Peyer's patch (tissue), 4 donors: ENCODE measurements around the gene ZFP64. TPM values are rescaled to one million over a fixed set of nuclear protein-coding genes. Genes with fewer than 3 reads are reported as not detected.

Experiments used
- DNase-seq, 3 donors: peaks; one replicate each; pipeline ENCODE4 v3.0.0-alpha.2; 2017 to 2019
- H3K27ac ChIP-seq, 4 donors: fragments of 200-600 bp; sonication (generic); one replicate each; pipeline ENCODE4 v1.5.1; 2016 to 2019
- H3K27me3 ChIP-seq, 2 donors: fragments of 200-600 bp; sonication (generic); one replicate each; pipeline ENCODE4 v1.5.1; 2019
- H3K36me3 ChIP-seq, 3 donors: fragments of 200-600 bp; sonication (generic); one replicate each; pipeline ENCODE4 v1.5.1; 2016 to 2019
- H3K4me1 ChIP-seq, 4 donors: fragments of 200-600 bp; sonication (generic); one replicate each; pipeline ENCODE4 v1.5.1; 2016 to 2019
- H3K4me3 ChIP-seq, 4 donors: fragments of 200-600 bp; sonication (generic); 1 replicate in 3 of 4; 2 replicates in 1 of 4; pipeline ENCODE4 v1.5.1; 2016 to 2019; ENCODE audit warnings: mild to moderate bottlenecking in 1 of 4
- H3K9me3 ChIP-seq, 4 donors: fragments of 200-600 bp; sonication (generic); one replicate each; pipeline ENCODE4 v1.5.1; 2016 to 2019; ENCODE audit warnings: mild to moderate bottlenecking in 1 of 4
- POLR2A ChIP-seq, 2 donors: fragments of 450-650 bp; IDR thresholded peaks; one replicate each; pipeline ENCODE4 v1.5.1; 2017; ENCODE audit warnings: antibody characterized with exemption in 2 of 2, mild to moderate bottlenecking in 2 of 2, moderate library complexity in 2 of 2
- total RNA-seq, 4 donors: library from RNA; depleted of rRNA; stranded (reverse); fragments of >200 nt; gene quantifications; one replicate each; pipeline ENCODE4 v1.1.0, GENCODE V29; 2016
- TF ChIP-seq, protein P1 (sequence below), 6 experiments: fragments of 450-650 bp in 4 of 6; fragments of 200-600 bp in 2 of 6; sonication (generic) in 1 of 6; IDR thresholded peaks; one replicate each; pipeline ENCODE4 v1.5.1; 2017 to 2019; ENCODE audit warnings: antibody characterized with exemption in 6 of 6, mild to moderate bottlenecking in 3 of 6, moderate library complexity in 1 of 6

The ZFP64 gene
- total RNA-seq, 4 donors from 2014 or later: 10.5 to 32.9 (median 16.1) TPM

GRCh38 chr20:52172392-52173047 lies 19.1 kb downstream of the ZFP64 start:
- TF ChIP-seq, protein P1, sequence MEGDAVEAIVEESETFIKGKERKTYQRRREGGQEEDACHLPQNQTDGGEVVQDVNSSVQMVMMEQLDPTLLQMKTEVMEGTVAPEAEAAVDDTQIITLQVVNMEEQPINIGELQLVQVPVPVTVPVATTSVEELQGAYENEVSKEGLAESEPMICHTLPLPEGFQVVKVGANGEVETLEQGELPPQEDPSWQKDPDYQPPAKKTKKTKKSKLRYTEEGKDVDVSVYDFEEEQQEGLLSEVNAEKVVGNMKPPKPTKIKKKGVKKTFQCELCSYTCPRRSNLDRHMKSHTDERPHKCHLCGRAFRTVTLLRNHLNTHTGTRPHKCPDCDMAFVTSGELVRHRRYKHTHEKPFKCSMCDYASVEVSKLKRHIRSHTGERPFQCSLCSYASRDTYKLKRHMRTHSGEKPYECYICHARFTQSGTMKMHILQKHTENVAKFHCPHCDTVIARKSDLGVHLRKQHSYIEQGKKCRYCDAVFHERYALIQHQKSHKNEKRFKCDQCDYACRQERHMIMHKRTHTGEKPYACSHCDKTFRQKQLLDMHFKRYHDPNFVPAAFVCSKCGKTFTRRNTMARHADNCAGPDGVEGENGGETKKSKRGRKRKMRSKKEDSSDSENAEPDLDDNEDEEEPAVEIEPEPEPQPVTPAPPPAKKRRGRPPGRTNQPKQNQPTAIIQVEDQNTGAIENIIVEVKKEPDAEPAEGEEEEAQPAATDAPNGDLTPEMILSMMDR (IDR thresholded peaks at IDR 0.05): no peak
- TF ChIP-seq POLR2A (IDR thresholded peaks at IDR 0.05): no peak
- H3K36me3 ChIP-seq: peaks cover 0 to 7% (median 0%) of the 10 kb centered on the region in 3 donors
- no peak overlapping the region for H3K27ac ChIP-seq
- no peaks in the 10 kb centered on the region for H3K27me3 ChIP-seq
- no peaks in the 10 kb centered on the region for H3K4me1 ChIP-seq
- no peaks in the 10 kb centered on the region for H3K9me3 ChIP-seq
- no peak for DNase-seq
- H3K4me3 ChIP-seq: no peak overlapping the region

DNA sequence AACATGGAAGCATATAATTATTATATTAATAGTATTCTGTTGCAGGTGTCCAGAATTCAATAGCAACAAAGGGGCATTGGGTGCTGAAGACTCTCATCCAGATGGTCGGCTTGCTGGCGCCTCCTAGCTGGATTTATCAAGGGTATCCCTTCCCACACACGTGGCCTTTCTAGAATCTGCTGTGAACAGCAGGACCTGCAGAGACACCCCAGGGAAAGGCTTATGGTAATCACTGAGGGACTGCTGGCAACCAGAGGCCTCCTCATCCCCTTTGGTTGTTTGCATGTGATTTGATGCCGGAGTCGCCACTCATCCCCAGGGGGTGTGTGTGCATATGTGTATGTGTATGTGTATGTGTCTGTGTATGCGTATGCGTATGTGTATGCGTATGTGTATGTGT lies 20.6 kb downstream of the ZFP64 start:
- TF ChIP-seq POLR2A (IDR thresholded peaks at IDR 0.05): no peak
- TF ChIP-seq, protein P1 (IDR thresholded peaks at IDR 0.05): no peak
- Histone ChIP-seq H3K36me3 (peaks cover 0 to 8% (median 0%) of the 10 kb centered on the region in 3 donors), H3K9me3 (no peaks in the 10 kb centered on the region), H3K4me3 (no peak overlapping the region), H3K27ac (no peak overlapping the region), H3K27me3 (no peaks in the 10 kb centered on the region), H3K4me1 (no peaks in the 10 kb centered on the region)
- DNase-seq: no peak

DNA sequence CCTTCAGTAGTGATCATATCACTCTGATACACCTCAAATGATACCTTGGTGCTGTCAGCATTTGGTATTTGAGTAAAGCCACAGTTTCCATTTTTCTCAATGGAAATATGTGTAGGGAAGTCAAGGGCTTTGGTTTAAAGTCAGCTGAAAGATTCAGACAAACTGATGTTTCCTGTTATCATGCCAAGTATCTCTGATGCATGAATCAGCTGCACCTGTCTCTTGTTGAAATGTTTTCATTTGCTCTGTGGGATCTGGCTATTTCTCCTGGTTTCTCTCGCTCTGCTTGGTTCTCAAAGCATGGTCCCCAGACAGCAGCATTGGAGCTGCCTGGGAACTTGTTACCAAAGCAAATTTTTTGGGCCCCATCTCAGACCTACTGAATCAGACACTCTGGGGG lies 23.5 kb downstream of the ZFP64 start:
- no peaks in the 10 kb centered on the region for H3K4me1 ChIP-seq
- peaks cover 0 to 28% (median 0%) of the 10 kb centered on the region in 3 donors for H3K36me3 ChIP-seq
- no peak overlapping the region for H3K27ac ChIP-seq
- no peak for DNase-seq
- TF ChIP-seq, protein P1 (IDR thresholded peaks at IDR 0.05): no peak
- TF ChIP-seq POLR2A (IDR thresholded peaks at IDR 0.05): no peak
- no peak overlapping the region for H3K4me3 ChIP-seq
- no peaks in the 10 kb centered on the region for H3K9me3 ChIP-seq
- no peaks in the 10 kb centered on the region for H3K27me3 ChIP-seq

DNA sequence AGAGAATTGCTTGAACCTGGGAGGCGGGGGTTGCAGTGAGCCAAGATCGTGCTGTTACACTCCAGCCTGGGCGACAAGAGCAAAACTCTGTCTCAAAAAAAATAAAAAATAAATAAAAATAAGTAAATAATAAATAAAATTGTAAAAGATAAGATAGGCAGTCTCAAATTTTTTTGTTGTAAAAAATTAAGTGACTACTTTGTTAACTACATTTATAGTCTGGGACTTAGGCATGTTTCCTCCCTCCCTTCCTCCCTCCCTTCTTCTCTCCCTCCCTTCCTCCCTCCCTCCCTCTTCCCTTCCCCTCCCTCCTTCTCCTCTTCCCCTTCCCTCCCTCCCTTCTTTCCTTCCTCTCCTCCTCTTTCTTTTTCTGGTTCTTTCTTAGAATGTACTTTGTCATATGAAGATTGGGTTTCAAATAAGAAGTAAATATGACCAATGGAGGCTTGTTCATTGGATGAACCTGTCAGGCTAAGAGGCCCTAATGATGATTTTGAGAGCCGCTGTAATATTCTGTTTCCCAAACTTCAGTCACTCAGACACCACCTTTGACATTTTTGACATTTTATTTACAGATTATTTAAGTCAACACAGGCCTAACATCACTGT lies 24.2 kb downstream of the ZFP64 start:
- H3K4me3 ChIP-seq: no peak overlapping the region

DNA sequence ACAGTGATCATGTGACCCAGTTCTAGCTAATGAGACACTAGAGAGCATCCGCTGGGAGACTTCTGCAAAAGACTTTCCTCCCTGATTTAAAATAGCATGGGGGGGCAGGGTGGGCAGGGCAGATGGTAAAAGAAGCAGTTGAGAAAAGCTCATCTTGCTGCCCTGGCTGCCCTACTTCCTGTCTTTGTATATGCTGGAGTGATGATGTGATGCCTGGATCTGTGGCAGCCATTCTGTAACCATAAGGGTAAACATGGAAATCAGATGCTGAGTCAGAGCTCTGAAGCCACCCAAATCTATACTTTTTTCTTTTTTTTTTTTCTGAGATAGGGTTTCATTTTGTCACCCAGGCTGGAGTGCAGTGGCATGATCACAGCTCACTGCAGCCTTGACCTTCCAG lies 25.4 kb downstream of the ZFP64 start:
- DNase-seq: no peak
- Histone ChIP-seq H3K27me3 (no peaks in the 10 kb centered on the region), H3K4me3 (no peak overlapping the region), H3K9me3 (no peaks in the 10 kb centered on the region), H3K27ac (no peak overlapping the region), H3K4me1 (no peaks in the 10 kb centered on the region), H3K36me3 (peaks cover 0 to 40% (median 0%) of the 10 kb centered on the region in 3 donors)
- no peak for TF ChIP-seq POLR2A (IDR thresholded peaks at IDR 0.05)
- TF ChIP-seq, protein P1 (IDR thresholded peaks at IDR 0.05): no peak

More for the DNA sequence above, 24.2 kb downstream of the ZFP64 start:
- no peaks in the 10 kb centered on the region for H3K4me1 ChIP-seq
- H3K36me3 ChIP-seq: peaks cover 0 to 32% (median 0%) of the 10 kb centered on the region in 3 donors
- no peaks in the 10 kb centered on the region for H3K27me3 ChIP-seq
- no peaks in the 10 kb centered on the region for H3K9me3 ChIP-seq
- no peak for TF ChIP-seq POLR2A (IDR thresholded peaks at IDR 0.05)
- TF ChIP-seq, protein P1 (IDR thresholded peaks at IDR 0.05): no peak
- no peak overlapping the region for H3K27ac ChIP-seq
- DNase-seq: no peak
